Adipocyte (in vitro differentiated cells): Measurements from ENCODE around the gene AZI2.

Experiments
- DNase-seq: peaks from one replicate; pipeline ENCODE4 v3.0.0-alpha.2; 2015; ENCODE audit warnings: low read depth
- H3K27me3 ChIP-seq: replicated peaks from 2 replicates; pipeline ENCODE4 v1.7.0; 2013; ENCODE audit warnings: mild to moderate bottlenecking, low read length, moderate library complexity; ENCODE audit not compliant: control insufficient read depth, insufficient read depth
- H3K36me3 ChIP-seq: 2 replicates; pipeline ENCODE4 v1.7.0; 2013; ENCODE audit warnings: low read length, mild to moderate bottlenecking, moderate library complexity; ENCODE audit not compliant: control insufficient read depth, insufficient read depth, severe bottlenecking
- H3K4me1 ChIP-seq: 2 replicates; pipeline ENCODE4 v1.7.0; 2013; ENCODE audit warnings: mild to moderate bottlenecking, low read length, moderate library complexity; ENCODE audit not compliant: control insufficient read depth, insufficient read depth
- H3K4me3 ChIP-seq: 2 replicates; pipeline ENCODE4 v1.7.0; 2013; ENCODE audit warnings: mild to moderate bottlenecking, low read length, moderate library complexity
- H3K9ac ChIP-seq: 2 replicates; pipeline ENCODE4 v1.7.0; 2013; ENCODE audit warnings: mild to moderate bottlenecking, low read length, moderate library complexity
- H3K9me3 ChIP-seq: 2 replicates; pipeline ENCODE4 v1.7.0; 2013; ENCODE audit warnings: mild to moderate bottlenecking, low read length, moderate library complexity; ENCODE audit not compliant: control insufficient read depth

Gene AZI2

GRCh38 chr3:28299705-28300104, 48.9 kb downstream of the AZI2 start:
- Histone ChIP-seq H3K36me3 (peaks cover 7% of the 10 kb centered on the region), H3K4me3 (no peak overlapping the region), H3K9ac (no peak overlapping the region), H3K9me3 (no peaks in the 10 kb centered on the region), H3K27me3 (no peaks in the 10 kb centered on the region), H3K4me1 (no peaks in the 10 kb centered on the region)
- no peak for DNase-seq

- H3K36me3 ChIP-seq = peaks cover 9% of the 10 kb centered on the region
- peak; percentile 42 for DNase-seq
- H3K27me3 ChIP-seq = no peaks in the 10 kb centered on the region
- H3K9ac ChIP-seq = no peak overlapping the region
- no peak overlapping the region for H3K4me3 ChIP-seq
- peaks cover 1% of the 10 kb centered on the region for H3K9me3 ChIP-seq
- H3K4me1 ChIP-seq = no peaks in the 10 kb centered on the region
Observed at GRCh38 chr3:28295898-28296490, 52.6 kb downstream of the AZI2 start.

- no peak overlapping the region for H3K4me3 ChIP-seq
- no peaks in the 10 kb centered on the region for H3K4me1 ChIP-seq
- no peaks in the 10 kb centered on the region for H3K27me3 ChIP-seq
- H3K36me3 ChIP-seq = peaks cover 14% of the 10 kb centered on the region
- H3K9ac ChIP-seq = no peak overlapping the region
- H3K9me3 ChIP-seq = peaks cover 5% of the 10 kb centered on the region
- no peak for DNase-seq
Observed at GRCh38 chr3:28294667-28295413, 53.8 kb downstream of the AZI2 start.

- Histone ChIP-seq H3K9me3 (peaks cover 5% of the 10 kb centered on the region), H3K36me3 (peaks cover 14% of the 10 kb centered on the region), H3K4me1 (no peaks in the 10 kb centered on the region), H3K4me3 (no peak overlapping the region), H3K27me3 (no peaks in the 10 kb centered on the region), H3K9ac (no peak overlapping the region)
- DNase-seq = peak; percentile 17
Observed at GRCh38 chr3:28292622-28293021, 56.0 kb downstream of the AZI2 start.

- Histone ChIP-seq H3K36me3 (peaks cover 7% of the 10 kb centered on the region), H3K9me3 (peaks cover 5% of the 10 kb centered on the region), H3K4me1 (peaks cover 7% of the 10 kb centered on the region), H3K4me3 (no peak overlapping the region), H3K27me3 (no peaks in the 10 kb centered on the region), H3K9ac (no peak overlapping the region)
- no peak for DNase-seq
Observed at GRCh38 chr3:28291577-28291976, 57.0 kb downstream of the AZI2 start.

GRCh38 chr3:28290863-28291300, 57.7 kb downstream of the AZI2 start:
- Histone ChIP-seq H3K4me1 (peaks cover 11% of the 10 kb centered on the region), H3K4me3 (no peak overlapping the region), H3K9ac (no peak overlapping the region), H3K27me3 (no peaks in the 10 kb centered on the region), H3K9me3 (peaks cover 5% of the 10 kb centered on the region), H3K36me3 (peaks cover 7% of the 10 kb centered on the region)
- no peak for DNase-seq

- peaks cover 11% of the 10 kb centered on the region for H3K4me1 ChIP-seq
- H3K9ac ChIP-seq = peak overlapping the region; percentile 5
- peaks cover 5% of the 10 kb centered on the region for H3K9me3 ChIP-seq
- H3K27me3 ChIP-seq = no peaks in the 10 kb centered on the region
- no peak for DNase-seq
- H3K4me3 ChIP-seq = no peak overlapping the region
- peaks cover 7% of the 10 kb centered on the region for H3K36me3 ChIP-seq
Observed at GRCh38 chr3:28287046-28287445, 61.6 kb downstream of the AZI2 start.

- peaks cover 7% of the 10 kb centered on the region for H3K36me3 ChIP-seq
- H3K4me1 ChIP-seq = peaks cover 11% of the 10 kb centered on the region
- DNase-seq = peak; percentile 73
- H3K4me3 ChIP-seq = no peak overlapping the region
- H3K27me3 ChIP-seq = no peaks in the 10 kb centered on the region
- peak overlapping the region; percentile 5 for H3K9ac ChIP-seq
- H3K9me3 ChIP-seq = peaks cover 5% of the 10 kb centered on the region
Observed at GRCh38 chr3:28286595-28286994, 62.0 kb downstream of the AZI2 start.

GRCh38 chr3:28280781-28281180, 67.8 kb downstream of the AZI2 start:
- H3K4me1 ChIP-seq = peaks cover 13% of the 10 kb centered on the region
- peaks cover 2% of the 10 kb centered on the region for H3K36me3 ChIP-seq
- no peak for DNase-seq

GRCh38 chr3:28279770-28280169, 68.9 kb downstream of the AZI2 start:
- no peaks in the 10 kb centered on the region for H3K9me3 ChIP-seq
- H3K4me1 ChIP-seq = peaks cover 13% of the 10 kb centered on the region
- DNase-seq = no peak
- no peaks in the 10 kb centered on the region for H3K27me3 ChIP-seq
- peaks cover 8% of the 10 kb centered on the region for H3K36me3 ChIP-seq
- H3K4me3 ChIP-seq = no peak overlapping the region
- no peak overlapping the region for H3K9ac ChIP-seq

More at GRCh38 chr3:28280781-28281180, 67.8 kb downstream of the AZI2 start:
- Histone ChIP-seq H3K4me3 (no peak overlapping the region), H3K27me3 (no peaks in the 10 kb centered on the region), H3K9me3 (no peaks in the 10 kb centered on the region), H3K9ac (no peak overlapping the region)

GRCh38 chr3:28278918-28279317, 69.7 kb downstream of the AZI2 start:
- no peaks in the 10 kb centered on the region for H3K27me3 ChIP-seq
- no peak for DNase-seq

More at GRCh38 chr3:28278918-28279317, 69.7 kb downstream of the AZI2 start:
- Histone ChIP-seq H3K4me3 (no peak overlapping the region), H3K9me3 (peaks cover 6% of the 10 kb centered on the region), H3K36me3 (peaks cover 8% of the 10 kb centered on the region), H3K9ac (no peak overlapping the region), H3K4me1 (peaks cover 13% of the 10 kb centered on the region)
